Measurements from ENCODE around the gene PRELID2.
A peak's percentile ranks its signal among the peaks of the same experiment; 100 is the strongest.

Gene PRELID2

GRCh38 chr5:145797336-145797735, 37.8 kb downstream of the PRELID2 start:
- no peak for DNase-seq (ENCODE audit: low read depth)

GRCh38 chr5:145796318-145796717, 38.8 kb downstream of the PRELID2 start:
- DNase-seq (ENCODE audit: low read depth), result no peak

DNA sequence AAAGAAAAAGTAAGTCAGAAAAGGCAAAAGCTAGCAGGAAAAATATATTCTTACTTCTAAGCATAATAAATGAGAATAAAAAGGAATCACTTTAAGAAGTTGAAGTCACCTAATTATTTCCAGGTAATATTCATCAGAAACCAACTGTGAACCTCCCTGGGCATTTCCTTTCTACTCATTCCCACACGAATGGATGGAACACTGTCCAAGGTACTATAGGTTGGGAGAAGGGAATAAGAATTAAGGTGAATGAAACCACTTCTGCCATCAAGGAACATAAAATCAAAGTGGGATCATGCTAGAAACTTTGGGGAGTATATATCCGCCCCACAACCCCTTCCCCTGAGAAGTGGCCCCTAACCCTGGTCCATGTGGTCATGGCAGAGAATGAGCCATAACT, 41.6 kb downstream of the PRELID2 start:
- no peak for DNase-seq (ENCODE audit: low read depth)

DNA sequence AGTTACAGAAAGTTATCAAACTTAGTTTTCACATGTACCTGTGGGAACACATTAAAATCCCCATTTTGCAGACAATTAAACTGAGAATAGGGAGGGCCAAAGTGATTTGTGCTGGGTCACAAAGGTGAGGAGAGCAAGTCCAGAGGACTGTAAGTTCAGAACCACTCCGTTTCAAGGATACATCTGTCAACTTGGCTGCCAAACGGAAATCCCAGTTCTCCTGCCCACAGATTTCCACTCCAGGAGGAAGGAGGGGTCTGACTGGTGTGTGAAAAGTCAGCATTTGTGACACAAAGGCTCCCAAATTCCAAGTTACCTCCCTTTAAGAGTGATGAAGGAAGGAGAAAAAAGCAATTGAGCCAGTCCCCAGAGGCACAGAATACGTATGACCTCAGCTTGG, 42.3 kb downstream of the PRELID2 start:
- DNase-seq (ENCODE audit: low read depth), result no peak

DNA sequence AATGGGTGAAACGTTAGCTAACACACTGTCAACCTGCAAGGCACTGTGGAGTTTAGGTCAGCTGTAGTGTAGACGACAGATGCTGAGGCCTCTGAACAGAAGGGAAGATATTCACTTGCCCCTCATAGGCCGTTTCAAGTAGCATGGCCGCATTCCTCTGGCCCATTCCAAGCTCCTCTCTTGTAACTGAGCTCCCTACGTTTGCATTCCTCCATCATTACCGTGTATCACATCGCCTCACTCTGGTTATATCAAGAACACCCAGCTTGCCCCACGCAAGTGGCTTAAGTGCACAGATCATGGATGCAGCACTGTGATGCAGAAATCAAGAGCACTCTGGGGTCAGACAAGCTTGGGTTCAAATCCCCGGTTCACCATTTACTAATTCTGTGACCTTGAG, 43.3 kb downstream of the PRELID2 start:
- no peak for DNase-seq (ENCODE audit: low read depth)

GRCh38 chr5:145787996-145788395, 47.1 kb downstream of the PRELID2 start:
- DNase-seq (ENCODE audit: low read depth), result no peak

DNA sequence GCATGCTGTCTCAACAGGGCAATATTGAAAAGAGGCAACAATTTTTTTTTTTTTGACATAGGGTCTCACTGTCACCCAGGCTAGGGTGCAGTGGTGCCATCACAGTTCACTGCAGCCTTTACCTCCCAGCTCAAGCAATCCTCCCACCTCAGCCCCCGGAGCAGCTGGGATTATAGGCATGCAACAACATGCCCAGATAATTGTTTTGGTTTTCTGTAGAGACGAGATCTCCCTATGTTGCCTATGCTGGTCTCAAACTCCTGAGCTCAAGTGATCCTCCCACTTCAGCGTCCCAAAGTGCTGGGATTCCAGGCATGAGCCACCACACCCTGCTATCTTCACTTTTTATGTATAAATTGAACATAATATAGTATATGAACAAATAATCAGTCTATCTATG, 47.6 kb downstream of the PRELID2 start:
- no peak for DNase-seq (ENCODE audit: low read depth)

- no peak for DNase-seq (ENCODE audit: low read depth)
These were observed 48.1 kb downstream of the PRELID2 start for GRCh38 chr5:145787001-145787400.

- no peak for DNase-seq (ENCODE audit: low read depth)
These were observed 54.2 kb downstream of the PRELID2 start for GRCh38 chr5:145780982-145781381.

GRCh38 chr5:145778144-145778900, 56.8 kb downstream of the PRELID2 start:
- no peak for DNase-seq (ENCODE audit: low read depth)

DNA sequence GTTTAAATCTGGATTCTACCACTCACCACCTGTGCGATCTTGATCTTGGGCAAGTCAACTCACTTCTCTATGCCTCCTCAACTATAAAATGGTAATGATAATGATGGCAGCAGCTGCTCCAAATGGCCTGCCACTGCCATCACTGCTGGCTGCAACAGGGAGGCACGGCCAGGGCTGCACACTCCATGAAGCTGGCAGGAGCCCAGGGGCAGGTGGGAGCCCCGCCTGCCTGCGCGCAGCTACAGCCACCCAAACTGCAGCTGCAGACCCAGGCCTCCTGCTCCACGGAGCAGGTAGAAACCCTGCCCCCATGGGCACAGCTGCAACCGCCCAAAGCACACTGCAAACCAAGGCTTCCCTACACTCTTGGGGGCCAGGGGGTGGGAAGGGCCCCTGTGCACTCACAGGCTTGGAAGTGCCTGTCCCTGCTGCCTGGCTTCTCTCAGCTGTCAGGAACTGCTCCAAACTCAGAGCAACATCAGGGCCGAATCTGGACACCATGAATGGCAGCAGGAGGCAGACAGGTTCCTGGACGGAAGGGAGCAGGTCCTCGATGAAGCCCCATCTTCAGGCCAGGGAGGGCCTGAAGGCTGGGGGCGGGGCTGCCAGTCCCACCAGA, 57.6 kb downstream of the PRELID2 start:
- no peak for DNase-seq (ENCODE audit: low read depth)

DNA sequence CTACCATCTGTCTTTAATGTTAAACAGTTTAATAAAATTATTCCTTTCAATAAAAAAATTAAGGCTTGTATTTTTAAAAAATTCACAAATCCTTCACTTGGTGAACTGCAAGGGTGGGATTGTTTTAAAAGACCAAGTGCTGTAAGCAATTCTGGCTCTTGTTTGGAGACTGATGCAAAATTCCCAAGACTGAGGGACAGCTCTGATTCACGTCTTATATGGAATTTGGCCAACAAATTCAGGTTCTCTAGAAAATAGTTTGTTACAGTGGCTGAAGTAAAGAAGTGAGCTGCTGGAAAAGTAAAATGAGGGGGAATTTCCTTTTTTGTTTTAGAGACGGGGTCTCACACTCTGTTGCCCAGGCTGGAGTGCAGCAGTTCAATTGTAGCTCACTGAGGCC, 58.3 kb downstream of the PRELID2 start:
- DNase-seq (ENCODE audit: low read depth), result peak; percentile 10

GRCh38 chr5:145775893-145776444, 59.2 kb downstream of the PRELID2 start:
- DNase-seq (ENCODE audit: low read depth), result peak; percentile 70

DNA sequence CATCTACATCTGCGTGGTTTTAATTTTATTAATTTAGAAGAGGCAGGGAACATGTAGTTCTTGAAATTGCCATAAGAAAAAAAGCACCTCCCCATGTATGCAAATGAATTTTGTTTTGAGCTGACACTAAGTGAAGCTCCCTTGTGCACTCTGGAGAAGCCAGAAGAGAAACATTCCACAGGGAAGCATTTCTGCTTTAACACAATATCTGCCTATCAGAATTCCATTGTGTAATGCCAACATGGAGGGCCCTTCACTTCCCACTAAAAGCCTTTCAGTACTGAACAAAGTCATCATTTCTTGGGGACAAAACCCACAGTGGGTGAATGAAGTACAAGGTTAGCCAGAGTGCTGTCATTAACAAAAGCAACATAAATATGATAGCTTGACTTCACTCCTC, 59.7 kb downstream of the PRELID2 start:
- DNase-seq (ENCODE audit: low read depth), result no peak

DNA sequence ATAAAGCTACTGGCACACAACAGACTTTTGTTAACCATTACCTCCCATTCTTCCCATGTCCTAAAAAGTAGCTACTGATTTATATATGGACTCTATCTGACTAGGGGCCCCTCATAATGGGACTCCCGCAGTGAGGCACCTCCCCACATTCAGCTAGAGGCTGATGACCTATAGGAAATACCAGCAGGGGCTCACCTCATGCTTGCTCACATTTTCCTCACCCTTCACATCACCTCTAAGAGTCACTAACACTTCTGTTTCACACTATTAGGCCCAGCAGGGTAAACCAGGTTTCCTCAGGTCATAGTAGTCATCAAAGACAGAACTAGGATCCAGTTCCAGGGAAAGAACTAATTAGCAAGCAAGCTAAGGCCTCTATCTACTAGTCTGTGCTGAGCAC, 60.7 kb downstream of the PRELID2 start:
- no peak for DNase-seq (ENCODE audit: low read depth)

DNA sequence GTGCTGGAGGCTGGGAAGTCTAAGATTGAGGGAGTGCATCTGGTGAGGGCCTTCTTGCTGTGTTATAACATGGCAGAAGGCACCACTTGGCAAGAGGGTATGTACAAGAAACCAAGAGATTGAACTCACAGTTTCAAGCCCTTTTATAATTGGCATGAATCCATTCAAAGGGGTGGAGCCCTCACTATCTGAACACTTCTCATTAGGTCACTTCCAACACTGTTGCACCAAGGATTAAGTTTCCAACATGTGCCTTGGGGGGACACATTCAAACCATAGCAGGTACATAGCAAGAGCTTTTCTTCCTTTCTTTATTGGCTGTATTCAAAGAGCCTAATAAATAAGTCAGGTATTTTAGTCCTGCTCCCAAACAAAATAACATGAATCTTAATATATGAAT, 62.7 kb downstream of the PRELID2 start:
- DNase-seq (ENCODE audit: low read depth), result no peak

DNA sequence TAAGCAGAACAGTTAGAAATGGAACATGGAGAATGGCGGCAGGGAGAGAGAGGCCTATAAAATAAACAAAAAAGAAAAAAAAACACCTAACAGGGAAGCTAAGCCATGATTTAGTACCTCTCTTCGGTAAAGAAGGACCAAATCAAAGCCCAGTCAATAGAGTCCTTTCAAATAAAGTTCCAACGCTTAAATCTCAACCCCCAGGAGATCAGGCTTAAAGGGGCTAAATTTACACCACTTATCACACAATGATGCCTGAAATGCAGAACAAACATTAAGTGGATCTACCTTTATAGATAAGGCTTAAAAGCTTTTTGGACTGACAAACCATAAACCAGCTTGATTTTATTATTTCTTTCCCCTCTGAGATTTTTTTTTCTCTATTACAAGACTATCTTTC, 66.3 kb downstream of the PRELID2 start:
- DNase-seq (ENCODE audit: low read depth), result no peak

- DNase-seq (ENCODE audit: low read depth), result no peak
These were observed 70.8 kb downstream of the PRELID2 start for GRCh38 chr5:145764325-145764724.

GRCh38 chr5:145762833-145763232, 72.3 kb downstream of the PRELID2 start:
- DNase-seq (ENCODE audit: low read depth), result no peak

DNA sequence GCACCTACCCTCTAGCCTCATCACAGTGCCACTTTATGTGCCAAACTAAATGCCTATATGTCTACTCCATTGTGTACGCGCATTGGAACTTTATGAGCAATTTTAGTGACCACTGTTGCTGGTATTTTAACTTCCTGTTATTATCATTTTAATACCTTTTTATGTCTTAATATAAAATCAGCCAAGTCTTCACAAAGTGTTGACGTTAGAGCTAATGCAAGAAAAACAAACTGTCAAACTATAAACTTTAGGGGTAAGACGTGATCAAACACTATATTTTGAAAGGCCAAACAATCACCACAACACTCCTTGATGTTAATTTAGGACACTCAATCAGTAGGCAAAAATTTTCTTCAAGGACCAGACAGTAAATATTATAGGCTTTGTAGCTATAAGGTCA, 73.9 kb downstream of the PRELID2 start:
- DNase-seq (ENCODE audit: low read depth), result no peak

- DNase-seq (ENCODE audit: low read depth), result no peak
These were observed 74.5 kb downstream of the PRELID2 start for GRCh38 chr5:145760660-145761059.

DNA sequence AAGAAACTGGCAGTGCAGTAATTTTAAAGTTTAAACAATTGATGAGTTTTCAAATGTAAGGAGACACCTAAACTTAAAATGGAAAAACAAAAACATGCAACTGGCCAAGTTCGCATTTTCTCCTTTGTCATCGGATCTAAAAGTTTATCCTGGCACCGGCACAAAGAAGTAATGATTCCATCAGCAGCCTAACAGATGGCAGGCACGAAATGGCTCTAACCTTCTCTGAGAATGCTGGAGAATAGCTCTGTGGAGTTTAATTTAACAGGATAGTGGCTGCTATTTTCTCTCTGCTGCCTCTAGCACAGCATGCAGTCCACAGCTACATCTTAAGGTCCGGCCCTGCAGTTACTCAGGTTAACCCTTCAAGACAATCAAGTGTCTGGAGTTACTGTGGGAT, 82.2 kb downstream of the PRELID2 start:
- DNase-seq (ENCODE audit: low read depth), result no peak

DNA sequence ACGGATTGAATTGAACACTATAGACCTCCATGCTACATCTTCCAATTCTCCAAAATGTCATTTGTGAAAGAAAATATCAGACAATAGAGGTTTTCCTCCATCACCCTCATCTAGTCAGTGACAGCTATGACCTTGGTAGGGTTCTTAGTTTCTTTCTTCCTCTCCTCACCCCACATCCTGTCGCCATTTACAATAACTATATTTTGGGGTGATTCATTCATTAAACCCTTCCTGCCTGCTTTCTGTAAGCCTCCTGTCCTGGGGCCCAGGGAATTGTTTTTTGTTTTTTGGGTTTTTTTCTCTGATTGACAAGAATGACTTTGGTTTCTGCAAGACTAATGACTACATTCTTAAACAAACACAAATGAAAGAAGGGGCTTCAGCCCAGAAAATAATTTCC, 82.6 kb downstream of the PRELID2 start:
- no peak for DNase-seq (ENCODE audit: low read depth)

- no peak for DNase-seq (ENCODE audit: low read depth)
These were observed 84.9 kb downstream of the PRELID2 start for GRCh38 chr5:145750199-145750598.
